ENCODE data around the gene ABHD16A.

The ABHD16A gene

DNA sequence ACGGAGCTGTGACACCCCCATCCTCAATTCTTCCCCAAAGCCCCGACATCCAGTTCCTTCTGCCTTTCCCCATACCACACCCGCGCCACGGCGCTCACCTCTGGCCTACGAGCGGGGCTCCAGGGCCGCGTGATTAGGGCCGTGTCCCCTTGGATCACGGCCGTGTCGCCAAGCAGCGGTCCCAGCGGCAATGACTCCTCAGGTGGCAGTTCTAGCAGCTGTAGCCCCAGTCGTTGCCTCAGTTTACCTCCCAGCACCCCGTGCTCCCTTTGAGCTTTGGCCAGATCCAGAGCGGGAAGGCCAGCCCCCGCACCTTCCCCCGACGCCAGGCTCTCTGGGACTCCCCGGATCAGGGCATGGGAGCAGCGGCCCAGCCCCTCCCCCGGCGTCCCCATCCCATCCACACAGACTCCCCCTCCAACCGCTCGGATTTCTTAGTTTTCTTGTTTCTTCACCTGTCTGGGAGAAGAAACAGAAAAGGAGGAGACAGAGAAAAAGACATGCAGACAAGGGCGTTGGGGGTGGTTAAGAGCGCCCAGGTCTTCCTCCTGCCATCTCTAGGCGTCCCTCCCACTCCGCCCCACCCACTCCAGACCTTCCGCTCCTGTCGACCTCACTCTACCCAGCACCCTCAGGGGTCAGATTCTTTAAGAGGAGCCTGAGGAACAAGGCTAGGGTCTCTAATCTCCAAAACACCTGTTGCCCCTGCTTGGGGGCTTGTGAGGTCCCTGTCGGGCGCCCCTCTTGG, 25.8 kb upstream of the ABHD16A start, which contains the start of gene DDAH2:
TSS of gene DDAH2 (minus strand) at position 533 of the 748 bp plus-strand sequence. CDS start at position 395, 138 bp downstream.
- Histone ChIP-seq H4K20me1 (ENCODE audit: insufficient read depth) (no peaks in the 10 kb centered on the region), H3K9ac (no peak within 1 kb of the TSS; the same call in 1 of the 2 replicates), H3K27ac (no peak within 1 kb of the TSS), H2AFZ (ENCODE audit: low read depth) (peak within 1 kb of the TSS; percentile 65), H3K36me3 (ENCODE audit: insufficient read depth) (peaks cover 7% of the 10 kb centered on the region; the same call in 1 of the 2 replicates), H3K27me3 (ENCODE audit: insufficient read depth, low read depth) (no peaks in the 10 kb centered on the region), H3K4me1 (ENCODE audit: low read depth, poor library complexity, severe bottlenecking) (peaks cover 23% of the 10 kb centered on the region), H3K4me2 (peak within 1 kb of the TSS; percentile 52), H3K79me2 (ENCODE audit: insufficient read depth, low read depth) (peaks cover 8% of the 10 kb centered on the region; the same call in 1 of the 2 replicates), H3K4me3 (IDR thresholded peaks at IDR 0.05; ENCODE audit: insufficient read depth, low read depth, low read length) (peak within 1 kb of the TSS; percentile 35)
- TF ChIP-seq, protein P1, sequence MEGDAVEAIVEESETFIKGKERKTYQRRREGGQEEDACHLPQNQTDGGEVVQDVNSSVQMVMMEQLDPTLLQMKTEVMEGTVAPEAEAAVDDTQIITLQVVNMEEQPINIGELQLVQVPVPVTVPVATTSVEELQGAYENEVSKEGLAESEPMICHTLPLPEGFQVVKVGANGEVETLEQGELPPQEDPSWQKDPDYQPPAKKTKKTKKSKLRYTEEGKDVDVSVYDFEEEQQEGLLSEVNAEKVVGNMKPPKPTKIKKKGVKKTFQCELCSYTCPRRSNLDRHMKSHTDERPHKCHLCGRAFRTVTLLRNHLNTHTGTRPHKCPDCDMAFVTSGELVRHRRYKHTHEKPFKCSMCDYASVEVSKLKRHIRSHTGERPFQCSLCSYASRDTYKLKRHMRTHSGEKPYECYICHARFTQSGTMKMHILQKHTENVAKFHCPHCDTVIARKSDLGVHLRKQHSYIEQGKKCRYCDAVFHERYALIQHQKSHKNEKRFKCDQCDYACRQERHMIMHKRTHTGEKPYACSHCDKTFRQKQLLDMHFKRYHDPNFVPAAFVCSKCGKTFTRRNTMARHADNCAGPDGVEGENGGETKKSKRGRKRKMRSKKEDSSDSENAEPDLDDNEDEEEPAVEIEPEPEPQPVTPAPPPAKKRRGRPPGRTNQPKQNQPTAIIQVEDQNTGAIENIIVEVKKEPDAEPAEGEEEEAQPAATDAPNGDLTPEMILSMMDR (conservative IDR thresholded peaks at IDR 0.05; ENCODE audit: low read depth, low read length) = peak; percentile 91

DNA sequence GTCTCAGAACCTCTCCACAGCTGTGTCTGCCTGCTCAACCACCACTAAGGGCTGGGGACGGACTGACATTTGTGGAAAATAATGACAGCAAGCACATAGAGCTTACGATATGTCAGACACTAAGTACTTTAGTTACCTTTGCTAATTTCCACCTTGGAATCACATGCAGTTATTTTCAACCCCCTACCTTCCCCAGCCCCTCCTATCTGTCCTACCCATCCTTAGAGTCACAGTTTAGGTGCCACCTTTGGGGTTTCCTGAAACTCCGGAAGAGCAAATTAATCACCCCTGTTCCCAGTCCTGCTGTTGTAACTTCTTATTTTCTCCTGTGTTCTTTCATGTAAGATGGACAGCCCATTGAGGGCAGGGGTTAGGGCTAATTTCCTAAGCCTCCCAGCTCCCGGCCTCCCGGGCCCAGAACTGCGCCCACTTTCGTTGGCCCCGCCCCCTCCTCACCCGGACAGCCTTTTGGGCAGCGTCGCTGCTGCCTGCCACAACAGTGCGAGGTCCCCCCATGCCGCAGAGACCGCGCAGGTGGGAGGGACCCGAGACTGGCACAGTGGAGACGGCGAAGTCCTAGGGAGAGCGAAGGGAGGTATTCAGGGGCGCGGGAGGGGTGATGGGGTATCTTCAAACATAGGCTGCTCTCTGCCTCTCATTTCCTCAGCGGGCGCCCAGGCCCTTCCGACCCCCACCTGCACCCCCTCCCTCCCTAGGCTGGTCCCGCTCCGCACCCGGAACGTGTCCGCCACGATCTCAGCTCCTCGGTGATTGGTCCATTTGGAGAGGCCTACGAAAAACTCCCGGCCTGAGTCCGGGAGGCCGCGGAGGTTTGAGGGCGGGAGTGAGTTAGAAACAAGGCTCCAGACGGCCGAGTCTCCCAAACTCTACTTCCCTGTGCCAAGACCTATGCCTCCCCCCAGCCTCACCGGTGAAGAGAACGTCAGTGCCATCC, 24.9 kb upstream of the ABHD16A start:
- Histone ChIP-seq H4K20me1 (ENCODE audit: insufficient read depth) (no peaks in the 10 kb centered on the region), H3K9ac (no peak overlapping the region), H3K4me2 (no peak overlapping the region), H3K36me3 (ENCODE audit: insufficient read depth) (peaks cover 7% of the 10 kb centered on the region; the same call in 1 of the 2 replicates), H3K27ac (no peak overlapping the region), H3K4me3 (IDR thresholded peaks at IDR 0.05; ENCODE audit: insufficient read depth, low read depth, low read length) (no peak overlapping the region), H3K4me1 (ENCODE audit: low read depth, poor library complexity, severe bottlenecking) (peaks cover 14% of the 10 kb centered on the region), H2AFZ (ENCODE audit: low read depth) (no peak overlapping the region), H3K79me2 (ENCODE audit: insufficient read depth, low read depth) (no peaks in the 10 kb centered on the region), H3K27me3 (ENCODE audit: insufficient read depth, low read depth) (no peaks in the 10 kb centered on the region)
- TF ChIP-seq, protein P1 (conservative IDR thresholded peaks at IDR 0.05; ENCODE audit: low read depth, low read length) = no peak

DNA sequence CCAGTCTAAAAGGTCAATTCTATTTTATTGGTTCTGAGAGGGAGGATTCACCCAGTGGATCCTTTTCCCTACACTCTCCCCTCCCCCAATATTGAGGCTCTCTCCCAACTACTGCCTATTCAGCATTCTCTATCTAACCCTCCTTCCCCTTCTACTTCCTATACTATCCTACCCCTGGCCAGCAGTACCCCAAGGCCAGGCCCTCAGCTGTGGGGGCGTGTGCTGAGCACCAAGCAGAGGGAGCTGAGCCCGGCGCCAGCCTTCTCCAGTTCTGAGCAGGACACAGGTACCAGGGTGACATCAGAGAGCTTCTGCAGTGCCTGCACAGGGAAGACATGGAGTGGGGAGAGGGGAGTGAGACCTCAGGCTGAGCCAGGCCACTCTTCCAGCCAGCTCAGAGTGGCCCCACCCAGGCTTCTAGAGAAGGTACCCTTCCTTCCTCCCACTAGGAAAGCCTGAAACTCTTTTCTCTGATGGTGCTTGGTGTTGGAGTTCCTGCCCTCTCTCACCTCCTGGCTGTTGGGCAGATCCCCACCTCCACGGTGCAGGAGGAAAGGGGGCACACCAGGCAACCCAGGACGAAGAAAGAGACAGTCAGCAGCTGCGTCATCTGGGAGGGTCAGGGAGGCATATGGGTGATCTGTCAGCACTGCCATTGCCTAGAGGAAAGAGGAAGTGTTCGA, 24.1 kb upstream of the ABHD16A start:
- H3K9ac ChIP-seq = no peak overlapping the region
- TF ChIP-seq, protein P1 (conservative IDR thresholded peaks at IDR 0.05; ENCODE audit: low read depth, low read length) = no peak
- no peaks in the 10 kb centered on the region for H3K27me3 ChIP-seq (ENCODE audit: insufficient read depth, low read depth)
- peaks cover 13% of the 10 kb centered on the region for H3K4me1 ChIP-seq (ENCODE audit: low read depth, poor library complexity, severe bottlenecking)
- peaks cover 7% of the 10 kb centered on the region; the same call in 1 of the 2 replicates for H3K36me3 ChIP-seq (ENCODE audit: insufficient read depth)
- no peak overlapping the region for H2AFZ ChIP-seq (ENCODE audit: low read depth)
- H3K79me2 ChIP-seq (ENCODE audit: insufficient read depth, low read depth) = no peaks in the 10 kb centered on the region
- no peak overlapping the region for H3K4me2 ChIP-seq
- H4K20me1 ChIP-seq (ENCODE audit: insufficient read depth) = no peaks in the 10 kb centered on the region
- no peak overlapping the region for H3K27ac ChIP-seq
- H3K4me3 ChIP-seq (IDR thresholded peaks at IDR 0.05; ENCODE audit: insufficient read depth, low read depth, low read length) = no peak overlapping the region

All from KMS-11 (cell line).